Vagina (tissue), 2 donors: Measurements from ENCODE around the gene FHIT.

Experiments used
- CTCF ChIP-seq, 3 experiments: fragments of 450-650 bp in 2 of 3; fragments of 200-600 bp in 1 of 3; sonication (generic) in 1 of 3; IDR thresholded peaks; one replicate each; pipeline ENCODE4 v1.5.1; 2017 to 2019; ENCODE audit warnings: antibody characterized with exemption in 3 of 3, mild to moderate bottlenecking in 2 of 3, moderate library complexity in 2 of 3
- POLR2A ChIP-seq, 2 donors: fragments of 450-650 bp; IDR thresholded peaks; one replicate each; pipeline ENCODE4 v1.6.1; 2017; ENCODE audit warnings: antibody characterized with exemption in 2 of 2, mild to moderate bottlenecking in 2 of 2, moderate library complexity in 2 of 2
- POLR2AphosphoS5 ChIP-seq, 2 donors: sonication (generic); formaldehyde crosslinking; IDR thresholded peaks; one replicate each; pipeline ENCODE4 v1.9.0; 2017; ENCODE audit warnings: antibody characterized with exemption in 2 of 2, mild to moderate bottlenecking in 2 of 2, low read depth in 1 of 2; ENCODE audit not compliant: insufficient read depth in 1 of 2

DNA sequence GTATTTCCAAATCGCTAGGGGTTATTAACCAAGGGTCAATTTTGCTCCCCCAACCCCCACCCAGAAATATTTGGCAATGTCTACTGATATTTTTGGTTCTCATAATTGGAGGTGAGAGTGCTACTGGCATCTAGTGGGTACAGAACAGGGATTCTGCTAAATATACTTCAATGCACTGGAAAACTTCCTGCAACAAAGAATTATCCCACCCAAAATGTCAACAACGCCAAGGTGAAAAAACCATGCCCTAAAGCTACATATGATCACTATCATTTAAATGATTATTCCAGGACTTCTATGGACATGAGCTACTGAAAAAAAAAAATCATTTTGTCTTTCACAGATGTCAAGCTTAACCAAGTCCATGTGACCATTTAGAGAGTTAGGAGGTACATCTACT is 867.9 kb downstream of the FHIT start:
- TF ChIP-seq CTCF (IDR thresholded peaks at IDR 0.05) (no peak), POLR2AphosphoS5 (IDR thresholded peaks at IDR 0.05; ENCODE audit: insufficient read depth in 1 of 2, low read depth in 1 of 2) (no peak), POLR2A (IDR thresholded peaks at IDR 0.05) (no peak)
